BLaER1 treated with 17β-estradiol and CSF1 and Interleukin-3, amounts not matched to agents 10 nM and 100 nM (cell line): Measurements from ENCODE around the gene NFAM1.

ENCODE experiments used
- H3K27ac ChIP-seq, 11 experiments: shearing (Covaris generic); formaldehyde crosslinking; 2 replicates each; pipeline ENCODE4 v1.8.1; 2022
- H3K27me3 ChIP-seq, 11 experiments: shearing (Covaris generic); formaldehyde crosslinking; 2 replicates each; pipeline ENCODE4 v1.8.1; 2022
- H3K36me3 ChIP-seq, 11 experiments: shearing (Covaris generic); formaldehyde crosslinking; 2 replicates each; pipeline ENCODE4 v1.8.1; 2022
- H3K4me1 ChIP-seq, 10 experiments: shearing (Covaris generic); formaldehyde crosslinking; 2 replicates each; pipeline ENCODE4 v1.8.1; 2022
- H3K4me2 ChIP-seq, 11 experiments: shearing (Covaris generic); formaldehyde crosslinking; 2 replicates each; pipeline ENCODE4 v1.8.1; 2022
- H3K4me3 ChIP-seq, 10 experiments: shearing (Covaris generic); formaldehyde crosslinking; 2 replicates each; pipeline ENCODE4 v1.8.1; 2022
- H3K9ac ChIP-seq, 11 experiments: shearing (Covaris generic); formaldehyde crosslinking; 2 replicates each; pipeline ENCODE4 v1.8.1; 2022
- H3K9me3 ChIP-seq, 11 experiments: shearing (Covaris generic); formaldehyde crosslinking; replicated peaks in 1 of 11; 2 replicates each; pipeline ENCODE4 v1.8.1; 2022
- H4K20me1 ChIP-seq, 11 experiments: shearing (Covaris generic); formaldehyde crosslinking; 2 replicates each; pipeline ENCODE4 v1.8.1; 2022
- Cebpa-rat ChIP-seq, 11 experiments: shearing (Covaris generic); IDR thresholded peaks; 2 replicates each; pipeline ENCODE4 v1.8.1; 2022

NFAM1 gene

GRCh38 chr22:42367980-42368378, 64.2 kb downstream of the NFAM1 start:
- peaks cover 0 to 38% (median 22%) of the 10 kb centered on the region in 11 experiments; a peak in 15 of 22 replicates for H4K20me1 ChIP-seq
- H3K9ac ChIP-seq, result peak overlapping the region in 4 of 11 experiments; percentile 55 to 71 (median 62); a peak in 3 of 22 replicates
- peaks cover 60 to 61% (median 61%) of the 10 kb centered on the region in 11 experiments for H3K27me3 ChIP-seq
- H3K4me3 ChIP-seq, result peak overlapping the region; percentile 62 to 75 (median 67); a peak in 19 of 20 replicates
- H3K9me3 ChIP-seq, result no peaks in the 10 kb centered on the region
- no peak overlapping the region for H3K27ac ChIP-seq
- H3K4me2 ChIP-seq, result peak overlapping the region; percentile 97 to 100 (median 99)
- TF ChIP-seq Cebpa-rat (IDR thresholded peaks at IDR 0.05), result no peak
- peaks cover 35 to 53% (median 39%) of the 10 kb centered on the region in 10 experiments for H3K4me1 ChIP-seq
- H3K36me3 ChIP-seq, result no peaks in the 10 kb centered on the region

GRCh38 chr22:42366806-42367581, 65.2 kb downstream of the NFAM1 start:
- H3K4me3 ChIP-seq, result no peak overlapping the region
- TF ChIP-seq Cebpa-rat (IDR thresholded peaks at IDR 0.05), result no peak
- peaks cover 35 to 53% (median 39%) of the 10 kb centered on the region in 10 experiments for H3K4me1 ChIP-seq
- peaks cover 0 to 45% (median 22%) of the 10 kb centered on the region in 11 experiments; a peak in 15 of 22 replicates for H4K20me1 ChIP-seq
- no peak overlapping the region for H3K27ac ChIP-seq
- peak overlapping the region in 1 of 11 experiments; percentile 100; a peak in 2 of 22 replicates for H3K4me2 ChIP-seq
- peaks cover 61 to 71% (median 68%) of the 10 kb centered on the region in 11 experiments for H3K27me3 ChIP-seq
- H3K36me3 ChIP-seq, result no peaks in the 10 kb centered on the region
- no peak overlapping the region for H3K9ac ChIP-seq
- no peaks in the 10 kb centered on the region for H3K9me3 ChIP-seq

DNA sequence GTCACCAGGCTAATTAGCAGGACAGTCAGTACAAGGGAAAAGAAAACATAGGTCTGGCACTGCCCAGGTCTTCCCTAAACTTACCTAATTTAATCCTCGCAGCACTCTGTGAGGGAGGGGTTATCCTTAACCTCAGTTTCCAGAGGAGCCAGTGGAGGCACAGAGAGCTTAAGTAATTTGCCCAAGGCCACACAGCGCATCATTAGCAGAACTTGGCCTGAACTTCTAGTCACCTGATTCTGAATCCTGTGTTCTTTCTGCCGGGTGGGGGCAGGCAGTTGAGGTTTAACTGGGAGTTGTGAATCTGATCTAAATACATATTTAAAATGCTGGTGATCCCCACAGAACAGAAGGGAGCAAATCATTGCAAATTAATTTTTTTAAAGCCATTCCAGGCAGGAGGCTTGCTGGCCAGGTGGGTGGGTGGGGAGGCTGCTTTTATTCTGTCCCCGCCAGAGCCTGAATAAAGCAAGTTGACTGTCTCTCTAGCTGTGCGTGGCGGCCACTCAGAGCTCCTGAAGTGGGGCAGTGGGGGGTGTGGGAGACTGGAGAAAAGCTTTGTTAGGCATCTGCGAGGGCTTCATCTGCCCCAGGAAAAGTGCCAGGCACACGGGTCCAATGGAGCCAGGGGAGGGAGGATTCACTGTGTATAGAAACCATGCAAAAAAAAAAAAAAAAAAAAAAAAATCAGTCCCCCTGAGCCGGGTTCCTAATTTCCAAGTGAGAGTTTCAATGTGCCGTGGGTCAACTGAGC, 66.1 kb downstream of the NFAM1 start:
- no peaks in the 10 kb centered on the region for H3K9me3 ChIP-seq
- H3K27ac ChIP-seq, result no peak overlapping the region
- no peaks in the 10 kb centered on the region for H3K36me3 ChIP-seq
- H4K20me1 ChIP-seq, result peaks cover 0 to 45% (median 22%) of the 10 kb centered on the region in 11 experiments; a peak in 15 of 22 replicates
- H3K4me2 ChIP-seq, result peak overlapping the region in 9 of 11 experiments; percentile 9 to 62 (median 47); a peak in 15 of 22 replicates
- H3K4me3 ChIP-seq, result no peak overlapping the region
- no peak for TF ChIP-seq Cebpa-rat (IDR thresholded peaks at IDR 0.05)
- peaks cover 61 to 75% (median 68%) of the 10 kb centered on the region in 11 experiments for H3K27me3 ChIP-seq
- peaks cover 35 to 47% (median 39%) of the 10 kb centered on the region in 10 experiments for H3K4me1 ChIP-seq
- H3K9ac ChIP-seq, result no peak overlapping the region

DNA sequence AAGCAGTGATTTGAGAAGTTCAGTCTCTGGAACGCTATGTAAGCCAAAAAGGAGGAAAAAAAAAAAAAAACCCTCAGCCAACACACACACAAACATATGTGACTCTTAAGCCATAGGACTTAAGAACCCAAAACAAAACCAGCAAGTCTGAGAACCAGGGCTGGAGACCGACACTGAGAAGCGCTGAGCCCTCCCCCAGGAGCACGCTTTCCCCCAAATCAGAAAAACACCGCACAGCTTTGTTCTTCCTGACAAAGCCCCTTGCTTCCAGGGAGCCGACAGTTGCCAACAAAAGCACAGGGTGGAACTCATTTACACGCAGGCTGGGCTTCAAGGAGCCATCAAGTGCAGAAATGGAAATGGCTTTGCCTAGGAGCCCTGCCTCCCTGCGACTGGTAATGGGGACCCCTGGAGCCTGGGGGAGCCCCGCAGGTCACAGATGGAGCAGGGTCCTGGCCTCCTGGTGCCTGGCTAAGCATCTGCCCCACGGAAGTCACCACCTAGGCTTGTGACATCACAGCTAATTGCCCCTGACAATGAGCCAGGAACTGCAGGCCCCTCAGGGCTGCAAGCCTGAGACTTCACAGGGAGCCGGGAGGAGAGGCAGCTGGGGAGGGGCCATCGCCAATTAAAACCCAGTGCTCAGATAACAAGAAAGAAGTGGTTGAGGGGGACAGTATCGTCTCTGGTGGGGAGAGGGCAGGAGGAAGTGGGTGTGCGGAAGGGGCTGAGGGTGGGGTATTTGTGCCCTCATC, 66.9 kb downstream of the NFAM1 start:
- Histone ChIP-seq H3K9ac (no peak overlapping the region; a peak in 2 of 22 replicates), H3K4me1 (peaks cover 35 to 42% (median 39%) of the 10 kb centered on the region in 10 experiments), H4K20me1 (peaks cover 0 to 45% (median 22%) of the 10 kb centered on the region in 11 experiments; a peak in 15 of 22 replicates), H3K27ac (no peak overlapping the region), H3K4me3 (no peak overlapping the region), H3K27me3 (peaks cover 61 to 75% (median 68%) of the 10 kb centered on the region in 11 experiments), H3K36me3 (no peaks in the 10 kb centered on the region), H3K4me2 (peak overlapping the region in 9 of 11 experiments; percentile 9 to 62 (median 47); a peak in 17 of 22 replicates), H3K9me3 (no peaks in the 10 kb centered on the region)
- TF ChIP-seq Cebpa-rat (IDR thresholded peaks at IDR 0.05), result no peak

GRCh38 chr22:42364604-42365110, 67.5 kb downstream of the NFAM1 start:
- TF ChIP-seq Cebpa-rat (IDR thresholded peaks at IDR 0.05), result no peak
- Histone ChIP-seq H4K20me1 (peaks cover 0 to 45% (median 22%) of the 10 kb centered on the region in 11 experiments; a peak in 15 of 22 replicates), H3K4me1 (peaks cover 32 to 41% (median 36%) of the 10 kb centered on the region in 10 experiments), H3K36me3 (no peaks in the 10 kb centered on the region), H3K9me3 (no peaks in the 10 kb centered on the region), H3K27ac (no peak overlapping the region), H3K27me3 (peaks cover 61 to 80% (median 69%) of the 10 kb centered on the region in 11 experiments), H3K9ac (no peak overlapping the region; a peak in 1 of 22 replicates), H3K4me3 (no peak overlapping the region), H3K4me2 (peak overlapping the region in 9 of 11 experiments; percentile 9 to 62 (median 47); a peak in 16 of 22 replicates)

GRCh38 chr22:42363892-42364291, 68.3 kb downstream of the NFAM1 start:
- H3K36me3 ChIP-seq, result no peaks in the 10 kb centered on the region
- peaks cover 31 to 45% (median 37%) of the 10 kb centered on the region in 10 experiments for H3K4me1 ChIP-seq
- peaks cover 59 to 85% (median 70%) of the 10 kb centered on the region in 11 experiments for H3K27me3 ChIP-seq
- no peaks in the 10 kb centered on the region for H3K9me3 ChIP-seq
- H3K27ac ChIP-seq, result no peak overlapping the region
- TF ChIP-seq Cebpa-rat (IDR thresholded peaks at IDR 0.05), result no peak
- H3K4me3 ChIP-seq, result no peak overlapping the region
- no peak overlapping the region for H3K4me2 ChIP-seq
- H4K20me1 ChIP-seq, result peaks cover 0 to 47% (median 22%) of the 10 kb centered on the region in 11 experiments; a peak in 15 of 22 replicates
- H3K9ac ChIP-seq, result no peak overlapping the region

- peaks cover 36 to 79% (median 58%) of the 10 kb centered on the region in 11 experiments for H3K27me3 ChIP-seq
- TF ChIP-seq Cebpa-rat (IDR thresholded peaks at IDR 0.05), result no peak
- no peak overlapping the region for H3K4me2 ChIP-seq
- H3K9ac ChIP-seq, result no peak overlapping the region
- no peaks in the 10 kb centered on the region for H3K36me3 ChIP-seq
- H3K4me1 ChIP-seq, result peaks cover 20 to 55% (median 42%) of the 10 kb centered on the region in 10 experiments; a peak in 18 of 20 replicates
- no peak overlapping the region for H3K27ac ChIP-seq
- peaks cover 0 to 7% (median 0%) of the 10 kb centered on the region in 11 experiments; a peak in 1 of 22 replicates for H3K9me3 ChIP-seq
- H3K4me3 ChIP-seq, result no peak overlapping the region
- H4K20me1 ChIP-seq, result peaks cover 0 to 35% (median 7%) of the 10 kb centered on the region in 11 experiments; a peak in 10 of 22 replicates
Observed at GRCh38 chr22:42361523-42361922, 70.7 kb downstream of the NFAM1 start.

GRCh38 chr22:42360348-42360747, 71.9 kb downstream of the NFAM1 start:
- no peak for TF ChIP-seq Cebpa-rat (IDR thresholded peaks at IDR 0.05)
- Histone ChIP-seq H3K4me1 (peaks cover 9 to 57% (median 47%) of the 10 kb centered on the region in 10 experiments; a peak in 17 of 20 replicates), H3K27ac (no peak overlapping the region), H3K36me3 (no peaks in the 10 kb centered on the region), H3K4me2 (no peak overlapping the region), H3K9me3 (peaks cover 0 to 7% (median 0%) of the 10 kb centered on the region in 11 experiments; a peak in 1 of 22 replicates), H3K27me3 (peaks cover 24 to 68% (median 46%) of the 10 kb centered on the region in 11 experiments), H3K4me3 (no peak overlapping the region), H4K20me1 (peaks cover 0 to 27% (median 5%) of the 10 kb centered on the region in 11 experiments; a peak in 9 of 22 replicates), H3K9ac (no peak overlapping the region)
